HL-60/S4 treated with retinoic acid at 250 ng/mL for 4 days and 3 days (cell line): ENCODE results near the gene CORO6.

Source experiments
- in situ Hi-C: fragments of 300-500 bp; cut with MboI; formaldehyde crosslinking; loops from 2 replicates; pipeline ENCODE4 v1.7.0; 2022; ENCODE audit warnings: low sequenced_read_pairs

Gene CORO6

GRCh38 chr17:29579866-29580771 lies 42.6 kb downstream of the CORO6 start:
- in situ Hi-C loops = no loop called here

GRCh38 chr17:29578626-29579485 lies 43.9 kb downstream of the CORO6 start:
- in situ Hi-C loops = no loop called here

DNA sequence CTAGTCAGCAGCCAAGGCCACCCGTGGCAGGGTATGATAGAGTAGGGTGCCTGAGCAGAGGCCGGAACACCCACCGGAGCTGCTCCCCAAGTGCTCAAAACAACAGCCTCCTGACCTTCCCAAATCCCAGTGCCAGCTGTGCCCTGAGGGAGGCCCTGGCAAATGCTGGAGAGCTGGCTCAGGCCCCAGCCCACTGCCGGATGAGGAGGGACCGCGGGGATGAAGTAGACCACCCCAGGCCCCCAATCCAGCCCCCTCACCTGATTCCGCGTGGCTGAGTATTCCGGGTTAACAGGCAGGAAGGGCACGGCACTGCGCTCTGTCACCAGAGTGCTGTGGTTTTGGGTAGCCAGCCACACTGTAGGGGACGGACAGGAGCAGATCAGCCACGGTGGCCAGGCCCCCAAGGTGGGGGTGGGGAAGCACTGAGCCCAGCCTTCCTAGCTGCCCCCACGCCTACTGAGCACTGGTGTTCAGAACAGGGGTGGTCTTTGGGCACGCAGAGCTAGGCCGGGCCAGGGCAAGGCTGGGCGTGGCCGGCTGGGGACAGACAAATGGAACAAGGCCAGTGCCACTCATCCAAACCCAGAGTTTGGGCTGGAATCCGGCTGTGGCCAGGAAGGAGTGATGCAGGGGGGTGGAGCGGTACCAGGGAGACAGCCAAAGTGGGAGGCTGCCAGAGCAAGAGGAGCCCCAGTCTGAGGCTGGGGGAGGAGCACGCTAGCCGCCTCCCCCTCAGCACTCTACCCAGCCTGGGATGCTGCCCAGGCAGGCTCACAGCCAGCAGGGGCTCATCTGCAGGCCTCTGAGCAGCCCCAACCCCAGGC lies 45.1 kb downstream of the CORO6 start:
- in situ Hi-C loops = no loop called here

DNA sequence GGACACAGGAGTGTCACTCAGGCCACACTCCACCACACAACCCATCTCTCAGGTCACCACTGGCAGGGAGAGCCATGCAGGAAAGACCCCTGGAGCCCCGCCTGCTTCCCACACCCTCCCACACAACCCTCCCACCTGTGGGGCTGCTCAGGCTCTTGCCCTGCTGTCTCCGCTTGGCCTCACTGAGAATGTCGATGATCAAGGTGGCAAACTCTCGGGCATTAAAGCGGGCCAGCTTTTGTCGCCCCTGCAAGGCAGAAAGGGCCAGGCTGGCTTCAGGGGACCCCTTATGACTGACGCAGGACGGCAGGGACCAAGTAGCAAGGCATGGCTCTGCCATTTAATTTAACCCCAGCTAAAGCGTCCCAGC lies 45.7 kb downstream of the CORO6 start:
- in situ Hi-C loops = no loop called here

DNA sequence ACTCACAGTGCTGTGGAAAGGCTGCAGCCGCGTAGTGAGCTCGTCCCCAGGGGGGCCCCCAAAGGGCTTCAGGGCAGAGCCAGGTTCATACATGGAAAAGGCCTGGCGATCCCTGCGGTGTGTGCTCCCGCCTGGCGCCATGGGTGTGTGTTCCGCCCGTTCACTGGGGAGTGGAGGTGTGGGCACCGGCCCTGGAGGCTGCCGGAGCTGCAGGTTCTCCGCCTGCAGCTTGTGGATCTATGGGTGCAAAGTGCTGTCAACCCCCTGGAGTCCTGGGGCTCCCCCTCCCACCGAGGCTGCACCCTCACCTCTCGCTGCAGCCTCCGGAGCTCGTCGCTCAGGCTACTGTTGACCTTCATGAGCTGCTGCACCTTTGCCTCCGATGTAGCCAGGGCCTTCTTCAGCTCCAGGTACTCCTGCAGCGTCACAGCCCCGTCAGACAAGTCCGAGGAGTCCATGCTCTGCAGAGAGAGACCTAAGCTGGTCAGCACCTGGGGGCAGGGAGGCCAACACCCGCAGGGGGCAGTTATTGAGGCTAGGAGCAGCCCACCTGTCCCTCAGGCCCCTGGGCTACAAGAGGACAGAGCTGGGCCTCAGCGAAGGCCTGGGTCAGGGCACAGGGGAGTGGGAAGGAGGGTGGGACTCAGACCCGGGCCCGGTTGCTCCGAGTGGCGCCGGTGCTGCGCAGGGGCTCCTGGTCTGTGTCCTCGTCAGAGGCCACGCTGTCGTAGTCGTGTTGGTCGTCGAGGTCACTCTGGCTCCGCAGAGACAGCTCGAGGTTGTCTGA lies 46.3 kb downstream of the CORO6 start:
- in situ Hi-C loops = no loop called here

DNA sequence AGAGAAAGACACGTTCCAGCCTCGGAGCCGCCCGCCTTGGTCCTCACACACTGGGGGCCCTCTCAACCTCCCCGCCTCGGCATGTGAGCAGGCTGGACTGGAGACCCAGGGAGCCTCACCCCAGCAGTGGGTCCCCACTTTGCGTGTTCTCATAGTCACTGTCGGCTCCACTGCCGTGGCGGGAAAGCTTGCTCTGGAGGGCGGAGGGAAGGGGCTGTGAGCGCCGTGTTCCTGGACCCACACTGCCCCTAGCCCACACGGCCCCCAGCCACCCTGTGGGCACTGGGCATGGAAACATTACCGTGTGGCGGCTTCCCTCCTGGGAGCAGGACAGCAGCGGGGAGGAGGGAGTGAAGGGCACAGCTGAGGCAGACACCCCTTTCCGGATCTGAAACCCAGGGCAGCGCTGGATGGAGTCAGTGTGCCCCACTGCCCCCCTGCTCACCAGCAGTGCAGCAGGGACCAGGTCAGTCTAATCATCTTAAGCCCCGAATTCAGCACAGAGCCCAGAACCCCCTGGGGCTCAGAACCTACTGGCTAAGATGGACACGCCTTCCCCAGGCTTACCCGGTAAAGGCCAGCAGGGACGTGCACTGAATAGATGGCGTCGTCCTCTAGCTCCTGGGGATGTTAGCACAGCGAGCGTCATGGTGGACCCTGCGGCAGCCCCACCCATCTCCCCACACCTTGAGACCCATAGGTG lies 47.0 kb downstream of the CORO6 start:
- in situ Hi-C loops = no loop called here

DNA sequence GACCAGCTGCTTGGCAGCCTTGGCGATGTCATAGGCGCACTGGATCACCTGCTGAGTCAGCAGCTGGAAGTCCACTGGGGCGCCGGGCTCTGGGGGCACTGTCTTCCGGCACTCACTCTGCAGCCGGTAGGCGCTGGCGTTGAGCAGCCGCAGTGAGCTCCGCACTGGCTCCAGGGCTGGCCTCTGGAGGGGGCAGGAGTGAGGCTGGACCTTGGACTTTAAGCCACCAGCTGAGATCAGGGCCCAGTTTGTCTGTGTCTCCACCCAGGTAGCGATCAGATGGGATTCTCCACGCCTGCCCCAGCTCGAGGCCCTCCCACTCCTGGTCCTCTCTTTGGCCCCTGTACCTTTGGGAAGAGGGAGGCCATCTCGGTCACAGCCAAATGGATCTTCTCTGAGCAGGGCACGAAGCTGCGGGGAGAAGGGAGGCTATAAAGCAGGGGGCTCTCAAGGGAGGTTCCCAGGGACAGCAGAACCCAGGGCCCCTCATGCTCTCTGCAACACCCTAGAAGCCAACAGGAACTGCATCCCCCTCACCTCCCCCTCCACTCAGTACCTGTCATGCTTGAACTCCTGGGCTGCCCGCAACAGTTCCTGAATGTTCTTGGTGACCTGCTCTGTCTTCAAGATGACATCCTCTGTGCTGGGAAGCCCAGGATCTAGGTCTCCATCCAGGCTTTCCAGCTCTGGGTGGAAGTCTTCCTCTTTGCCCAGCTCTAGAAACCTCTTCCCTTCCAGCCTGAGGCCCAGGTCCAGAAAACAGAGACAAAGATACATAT lies 47.8 kb downstream of the CORO6 start:
- in situ Hi-C loops = no loop called here

DNA sequence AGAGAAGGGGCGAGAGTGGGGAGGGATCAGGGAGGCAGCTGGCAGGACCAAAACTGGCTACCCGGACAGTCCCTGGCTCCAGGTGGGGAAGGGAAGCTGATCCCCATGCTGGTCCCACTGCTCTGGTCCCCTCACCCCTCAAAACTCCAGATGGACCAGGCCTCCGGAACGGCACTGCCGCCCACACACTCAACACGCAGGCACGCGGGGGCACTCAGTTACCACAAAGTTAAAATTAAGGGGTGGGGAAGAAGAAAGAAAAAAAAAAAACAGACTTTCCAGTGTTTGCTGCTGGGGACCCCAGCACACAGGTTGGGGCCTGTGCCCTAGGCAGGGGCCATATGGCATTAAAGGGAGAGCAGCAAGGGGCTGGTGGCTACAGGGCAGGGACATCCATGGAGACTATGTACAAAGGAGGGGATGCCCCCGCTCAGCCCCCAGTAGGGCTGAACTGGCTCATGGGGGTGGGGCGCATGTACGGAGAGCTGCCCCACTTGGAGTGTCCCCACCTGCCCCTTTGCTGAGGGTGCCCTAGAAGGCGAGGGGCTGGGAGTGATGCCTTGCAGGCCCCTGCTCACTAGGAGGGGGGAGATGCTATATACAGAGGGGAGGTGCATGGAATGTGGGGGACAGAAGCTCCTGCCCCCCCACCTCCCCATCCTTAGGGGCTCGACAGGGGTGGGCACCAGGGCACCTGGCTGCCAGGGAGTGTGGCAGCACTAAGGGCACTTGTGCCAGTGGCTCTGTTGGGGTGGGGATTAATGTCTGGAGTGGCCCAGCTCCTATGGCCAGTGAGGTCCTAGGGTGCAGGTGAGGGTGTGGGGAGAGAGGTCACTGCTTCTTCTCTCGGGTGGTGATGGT lies 48.6 kb downstream of the CORO6 start:
- in situ Hi-C loops = no loop called here

DNA sequence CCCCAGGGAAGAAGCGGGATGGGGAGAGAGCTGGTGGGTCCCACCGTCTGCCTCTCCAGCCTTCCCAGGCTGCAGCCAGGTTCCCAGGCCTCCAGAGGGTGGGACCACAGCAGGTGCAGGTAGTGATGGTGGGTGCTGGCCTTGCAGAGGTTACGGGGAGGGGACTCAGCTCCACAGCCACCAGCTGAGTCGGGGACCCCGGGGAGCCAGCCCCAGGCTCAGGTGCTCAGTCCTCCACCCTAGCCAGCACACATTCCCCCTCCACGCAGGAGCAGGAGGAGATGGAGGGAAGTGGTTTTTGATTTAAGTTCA lies 49.2 kb downstream of the CORO6 start:
- in situ Hi-C loops = no loop called here

DNA sequence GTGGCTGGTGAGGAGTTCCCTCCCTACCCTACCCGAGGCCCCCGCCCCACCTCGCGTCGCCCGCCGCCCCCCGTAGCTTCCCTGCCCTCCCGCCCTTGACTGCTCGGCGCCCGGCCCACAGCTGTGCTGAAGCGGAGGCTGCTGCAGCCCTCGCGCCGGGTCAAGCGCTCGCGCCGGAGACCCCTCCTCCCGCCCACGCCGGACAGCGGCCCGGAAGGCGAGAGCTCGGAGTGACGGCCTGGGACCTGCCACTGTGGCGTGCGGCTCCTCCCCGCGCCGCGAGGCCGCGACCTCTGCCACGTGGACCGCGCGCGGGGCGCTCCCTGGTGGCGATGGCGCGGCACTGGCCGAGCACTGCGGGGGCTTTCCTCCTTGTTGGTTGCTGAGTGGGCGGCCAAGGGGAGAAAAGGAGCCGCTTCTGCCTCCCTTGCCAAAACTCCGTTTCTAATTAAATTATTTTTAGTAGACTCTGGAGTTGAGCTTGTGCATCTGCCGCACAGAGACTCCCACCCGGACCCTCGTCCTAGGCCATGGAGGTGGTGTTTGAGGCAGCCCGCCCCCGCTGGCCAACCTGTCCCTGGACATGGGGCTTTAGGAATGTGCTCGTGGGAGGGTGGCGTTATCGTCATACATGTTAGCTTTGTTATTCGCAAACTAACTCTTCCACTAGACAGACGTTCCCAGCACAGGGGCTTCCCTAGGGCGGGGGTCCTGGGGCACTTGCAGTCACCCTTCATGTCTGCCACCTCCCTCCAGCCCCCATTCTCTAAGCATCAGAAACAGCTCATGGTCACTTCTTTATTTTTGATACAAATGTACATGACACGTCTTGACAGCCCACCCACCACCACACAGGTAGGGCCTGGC lies 49.8 kb downstream of the CORO6 start:
- in situ Hi-C loops = no loop called here

DNA sequence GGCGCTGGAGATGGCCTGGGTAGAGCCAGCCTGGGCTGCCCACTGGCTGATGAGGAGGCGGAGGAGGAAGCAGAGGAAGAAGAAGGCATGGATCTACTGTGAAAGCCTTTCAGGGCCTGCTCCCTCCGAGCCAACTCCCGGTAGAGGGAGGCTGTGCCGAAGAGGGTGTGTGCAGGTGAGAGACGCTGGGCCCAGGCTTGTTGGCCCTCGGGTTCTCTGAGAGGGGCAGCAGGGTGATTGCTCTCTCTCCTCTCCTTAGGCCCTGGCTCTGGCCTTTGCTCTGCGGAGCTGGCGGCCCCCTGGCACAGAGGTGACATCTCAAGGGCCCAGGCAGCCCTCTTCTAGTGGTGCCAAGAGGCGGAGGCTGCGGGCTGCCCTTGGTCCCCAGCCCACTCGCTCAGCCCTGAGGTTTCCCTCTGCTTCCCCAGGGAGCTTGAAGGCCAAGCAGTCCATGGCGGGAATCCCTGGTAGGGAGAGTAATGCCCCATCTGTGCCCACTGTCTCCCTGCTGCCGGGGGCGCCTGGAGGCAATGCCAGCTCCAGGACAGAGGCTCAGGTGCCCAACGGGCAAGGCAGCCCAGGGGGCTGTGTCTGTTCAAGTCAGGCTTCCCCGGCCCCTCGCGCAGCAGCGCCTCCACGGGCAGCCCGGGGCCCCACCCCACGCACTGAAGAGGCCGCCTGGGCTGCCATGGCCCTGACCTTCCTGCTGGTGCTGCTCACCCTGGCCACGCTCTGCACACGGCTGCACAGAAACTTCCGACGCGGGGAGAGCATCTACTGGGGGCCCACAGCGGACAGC lies 50.6 kb downstream of the CORO6 start:
- in situ Hi-C loops = no loop called here

GRCh38 chr17:29571486-29571882 lies 51.2 kb downstream of the CORO6 start:
- in situ Hi-C loops = no loop called here

DNA sequence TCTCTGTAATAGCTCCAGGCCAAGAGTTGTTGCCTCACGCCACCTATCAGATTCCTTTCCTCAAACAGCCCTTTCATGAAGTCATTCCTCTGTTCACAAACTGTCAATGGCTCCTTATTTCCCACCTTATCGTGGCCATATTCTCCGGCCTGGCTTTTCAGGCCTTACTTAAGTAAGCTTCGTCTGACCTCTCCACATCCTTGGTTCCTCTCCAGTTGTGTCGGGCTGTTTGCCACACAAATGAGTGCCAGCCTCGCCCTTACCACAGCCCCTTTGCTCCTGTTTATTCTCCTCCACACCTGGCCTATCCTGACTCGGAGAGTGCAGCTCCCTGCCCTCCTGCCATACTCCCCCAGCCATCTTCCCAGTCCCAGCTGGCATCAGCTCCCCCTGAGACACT lies 52.2 kb downstream of the CORO6 start:
- in situ Hi-C loops = no loop called here

- in situ Hi-C loops = no loop called here
Measured at GRCh38 chr17:29569245-29569950, 53.3 kb downstream of the CORO6 start.

- in situ Hi-C loops = no loop called here
Measured at GRCh38 chr17:29568331-29569244, 54.1 kb downstream of the CORO6 start, which contains the start of gene TP53I13. Gene TP53I13, plus strand, starts transcription at chr17:29568701. Its CDS starts 58 bp downstream, at chr17:29568759.
